HG03442 (cell line): Measurements from ENCODE around the gene SPIB.
"Not testable (repeated sequence)": the region's sequence is repeated elsewhere in the genome, so short reads cannot be mapped to it uniquely, and the experiment has no call there.

ENCODE experiments used
- ATAC-seq: cut with Tn5 transposase; IDR thresholded peaks from one replicate; pipeline ENCODE4 v1.9.1; 2021; ENCODE audit warnings: mild to moderate bottlenecking, moderate library complexity; ENCODE audit not compliant: unreplicated experiment

The SPIB gene

GRCh38 chr19:50435221-50435620 lies 16.5 kb downstream of the SPIB start:
- ATAC-seq: no peak

GRCh38 chr19:50435627-50436026 lies 16.9 kb downstream of the SPIB start:
- no peak for ATAC-seq

GRCh38 chr19:50437862-50438449 lies 19.2 kb downstream of the SPIB start:
- ATAC-seq: no peak

GRCh38 chr19:50439130-50439529 lies 20.4 kb downstream of the SPIB start:
- not testable (repeated sequence) for ATAC-seq

GRCh38 chr19:50444059-50444458 lies 25.3 kb downstream of the SPIB start:
- ATAC-seq: no peak

- no peak for ATAC-seq
Measured at GRCh38 chr19:50447053-50447452, 28.3 kb downstream of the SPIB start.

- ATAC-seq: no peak
Measured at GRCh38 chr19:50447750-50448149, 29.0 kb downstream of the SPIB start.

- ATAC-seq: no peak
Measured at GRCh38 chr19:50449236-50449899, 30.6 kb downstream of the SPIB start.

- no peak for ATAC-seq
Measured at GRCh38 chr19:50450369-50451222, 31.9 kb downstream of the SPIB start.

- ATAC-seq: no peak
Measured at GRCh38 chr19:50451223-50451534, 32.4 kb downstream of the SPIB start.

GRCh38 chr19:50453243-50453642 lies 34.5 kb downstream of the SPIB start:
- ATAC-seq: no peak

- no peak for ATAC-seq
Measured at GRCh38 chr19:50455992-50456391, 37.3 kb downstream of the SPIB start.

GRCh38 chr19:50457300-50457699 lies 38.6 kb downstream of the SPIB start:
- ATAC-seq: no peak

GRCh38 chr19:50458396-50459066 lies 39.8 kb downstream of the SPIB start:
- ATAC-seq: no peak

GRCh38 chr19:50459067-50459456 lies 40.3 kb downstream of the SPIB start:
- no peak for ATAC-seq

- ATAC-seq: no peak
Measured at GRCh38 chr19:50459638-50460037, 40.9 kb downstream of the SPIB start.

GRCh38 chr19:50460161-50460765 lies 41.5 kb downstream of the SPIB start:
- peak; percentile 59 for ATAC-seq

GRCh38 chr19:50461066-50461875 lies 42.5 kb downstream of the SPIB start:
- ATAC-seq: no peak

GRCh38 chr19:50462970-50463369 lies 44.2 kb downstream of the SPIB start:
- no peak for ATAC-seq

GRCh38 chr19:50464348-50464747 lies 45.6 kb downstream of the SPIB start:
- ATAC-seq: no peak
